Motor neuron (in vitro differentiated cells): ENCODE data around the gene IGSF9B. TPM values are rescaled to one million over a fixed set of nuclear protein-coding genes. Genes with fewer than 3 reads are reported as not detected.

ENCODE experiments used
- ATAC-seq, 8 experiments: fragments of 200-7000 bp; cut with Tn5 transposase; replicated peaks in 6 of 8; 2 replicates each; pipeline ENCODE4 v1.8.0; 2021; ENCODE audit warnings: mild to moderate bottlenecking in 8 of 8, moderate library complexity in 8 of 8
- H3K27ac ChIP-seq, 2 donors: fragments of 250-450 bp; sonication (Bioruptor Pico); 2 replicates each; pipeline ENCODE4 v1.9.0; 2021; ENCODE audit warnings: antibody characterized with exemption in 2 of 2, mild to moderate bottlenecking in 2 of 2, moderate library complexity in 1 of 2
- H3K4me1 ChIP-seq, 2 donors: fragments of 250-450 bp; sonication (Bioruptor Pico); replicated peaks in 1 of 2; 2 replicates each; pipeline ENCODE4 v1.6.1; 2021; ENCODE audit warnings: antibody characterized with exemption in 2 of 2, mild to moderate bottlenecking in 2 of 2, moderate library complexity in 1 of 2
- H3K4me3 ChIP-seq, 5 donors: fragments of 250-450 bp; sonication (Bioruptor Pico); 2 replicates each; pipeline ENCODE4 v1.9.0; 2021; ENCODE audit warnings: antibody characterized with exemption in 5 of 5, mild to moderate bottlenecking in 5 of 5, moderate library complexity in 4 of 5
- WGBS, 10 experiments: fragments of 450-650 bp; shearing (Covaris generic); methylation state at CpG; one replicate each; pipeline ENCODE4 v1.0.0; 2022; 5-methylcytosine and 5-hydroxymethylcytosine counted together
- in situ Hi-C, 9 experiments: fragments of 400-800 bp; cut with MboI; loops; one replicate each; pipeline ENCODE4 v1.15.0; 2021; ENCODE audit warnings: low sequenced_read_pairs in 9 of 9, low pct_unique_long_range_greater_than_20kb in 2 of 9; ENCODE audit not compliant: unreplicated experiment in 9 of 9
- total RNA-seq, 8 experiments: library from RNA; unstranded; fragments of 300-600 nt; gene quantifications; 2 replicates each; pipeline versions ENCODE4 v1.2.3 to v1.2.4, GENCODE V29; 2022

Gene IGSF9B
- total RNA-seq, 8 experiments from 2014 or later = 1.3 to 32.1 (median 9.8) TPM

- H3K27ac ChIP-seq = no peak overlapping the region
- no peak for ATAC-seq
- no peak overlapping the region for H3K4me3 ChIP-seq
- in situ Hi-C loops = no loop called here
- no peaks in the 10 kb centered on the region for H3K4me1 ChIP-seq
- WGBS, 10 experiments = 76 to 93% (median 90%) methylated on average over 2 to 9 of the region's 13 CpGs; no CpG with 5 or more reads in 3 of the 10 experiments
These were observed 51.1 kb downstream of the IGSF9B start for GRCh38 chr11:133905677-133906156.

GRCh38 chr11:133904818-133905515 is 51.8 kb downstream of the IGSF9B start:
- ATAC-seq = no peak
- H3K4me3 ChIP-seq = no peak overlapping the region
- H3K27ac ChIP-seq = no peak overlapping the region
- WGBS, 10 experiments = 23 to 100% (median 91%) methylated on average over 1 to 6 of the region's 6 CpGs
- H3K4me1 ChIP-seq = no peaks in the 10 kb centered on the region
- in situ Hi-C loops = no loop called here

- Histone ChIP-seq H3K4me1 (no peaks in the 10 kb centered on the region), H3K4me3 (no peak overlapping the region), H3K27ac (no peak overlapping the region)
- in situ Hi-C loops = no loop called here
- no peak for ATAC-seq
- 0 to 100% (median 73%) methylated on average over 1 to 6 of the region's 8 CpGs for WGBS, 10 experiments
These were observed 52.6 kb downstream of the IGSF9B start for GRCh38 chr11:133903875-133904817.

- ATAC-seq = no peak
- H3K4me1 ChIP-seq = no peaks in the 10 kb centered on the region
- WGBS, 10 experiments = 60 to 100% (median 93%) methylated on average over 1 to 5 of the region's 13 CpGs; no CpG with 5 or more reads in 5 of the 10 experiments
- no peak overlapping the region for H3K27ac ChIP-seq
- no peak overlapping the region for H3K4me3 ChIP-seq
- in situ Hi-C loops = no loop called here
These were observed 53.7 kb downstream of the IGSF9B start for GRCh38 chr11:133903056-133903455.

GRCh38 chr11:133902506-133902905 is 54.3 kb downstream of the IGSF9B start:
- no peaks in the 10 kb centered on the region for H3K4me1 ChIP-seq
- 100% methylated on average over 3 of the region's 4 CpGs; no CpG with 5 or more reads in 9 of the 10 experiments for WGBS, 10 experiments
- ATAC-seq = peak in 1 of 8 experiments; percentile 4
- in situ Hi-C loops = no loop called here
- no peak overlapping the region for H3K4me3 ChIP-seq
- H3K27ac ChIP-seq = no peak overlapping the region

- no peaks in the 10 kb centered on the region for H3K4me1 ChIP-seq
- H3K27ac ChIP-seq = no peak overlapping the region
- no peak overlapping the region for H3K4me3 ChIP-seq
- 20 to 100% (median 100%) methylated on average over 1 to 2 of the region's 3 CpGs; no CpG with 5 or more reads in 4 of the 10 experiments for WGBS, 10 experiments
- in situ Hi-C loops = no loop called here
- ATAC-seq = no peak
These were observed 54.8 kb downstream of the IGSF9B start for GRCh38 chr11:133901999-133902398.

GRCh38 chr11:133901316-133901715 is 55.5 kb downstream of the IGSF9B start:
- in situ Hi-C loops = no loop called here
- H3K4me1 ChIP-seq = no peaks in the 10 kb centered on the region
- H3K4me3 ChIP-seq = no peak overlapping the region
- WGBS, 10 experiments = 0 to 100% (median 99%) methylated on average over 1 to 7 of the region's 7 CpGs; no CpG with 5 or more reads in 4 of the 10 experiments
- H3K27ac ChIP-seq = no peak overlapping the region
- no peak for ATAC-seq

GRCh38 chr11:133900176-133901105 is 56.3 kb downstream of the IGSF9B start:
- Histone ChIP-seq H3K27ac (no peak overlapping the region), H3K4me1 (peaks cover 8 to 9% of the 10 kb centered on the region in 2 donors), H3K4me3 (no peak overlapping the region)
- in situ Hi-C loops = no loop called here
- 0 to 100% (median 73%) methylated on average over 1 to 3 of the region's 9 CpGs; no CpG with 5 or more reads in 2 of the 10 experiments for WGBS, 10 experiments
- no peak for ATAC-seq

GRCh38 chr11:133898770-133899115 is 58.0 kb downstream of the IGSF9B start:
- WGBS, 10 experiments = 47 to 100% (median 90%) methylated on average over 1 to 5 of the region's 5 CpGs; no CpG with 5 or more reads in 3 of the 10 experiments
- no peak overlapping the region for H3K27ac ChIP-seq
- H3K4me1 ChIP-seq = peaks cover 17 to 19% of the 10 kb centered on the region in 2 donors
- H3K4me3 ChIP-seq = no peak overlapping the region
- in situ Hi-C loops = no loop called here
- no peak for ATAC-seq

GRCh38 chr11:133898031-133898769 is 58.6 kb downstream of the IGSF9B start:
- in situ Hi-C loops = no loop called here
- no peak for ATAC-seq

GRCh38 chr11:133897331-133897650 is 59.5 kb downstream of the IGSF9B start:
- 75 to 100% (median 94%) methylated on average over 1 to 9 of the region's 10 CpGs; no CpG with 5 or more reads in 6 of the 10 experiments for WGBS, 10 experiments
- H3K27ac ChIP-seq = no peak overlapping the region
- ATAC-seq = no peak
- no peak overlapping the region for H3K4me3 ChIP-seq
- peaks cover 17 to 19% of the 10 kb centered on the region in 2 donors for H3K4me1 ChIP-seq
- in situ Hi-C loops = no loop called here

More at GRCh38 chr11:133898031-133898769, 58.6 kb downstream of the IGSF9B start:
- peaks cover 17 to 19% of the 10 kb centered on the region in 2 donors for H3K4me1 ChIP-seq
- no peak overlapping the region for H3K27ac ChIP-seq
- WGBS, 10 experiments = 20 to 95% (median 57%) methylated on average over 1 to 13 of the region's 17 CpGs
- H3K4me3 ChIP-seq = no peak overlapping the region
